ENCODE data around the gene MPO. TPM values are rescaled to one million over a fixed set of nuclear protein-coding genes. Genes with fewer than 3 reads are reported as not detected.
A peak's percentile ranks its signal among the peaks of the same experiment; 100 is the strongest.

Gene MPO
- total RNA-seq, 1 donor from 2014 or later, result 0.05 TPM

DNA sequence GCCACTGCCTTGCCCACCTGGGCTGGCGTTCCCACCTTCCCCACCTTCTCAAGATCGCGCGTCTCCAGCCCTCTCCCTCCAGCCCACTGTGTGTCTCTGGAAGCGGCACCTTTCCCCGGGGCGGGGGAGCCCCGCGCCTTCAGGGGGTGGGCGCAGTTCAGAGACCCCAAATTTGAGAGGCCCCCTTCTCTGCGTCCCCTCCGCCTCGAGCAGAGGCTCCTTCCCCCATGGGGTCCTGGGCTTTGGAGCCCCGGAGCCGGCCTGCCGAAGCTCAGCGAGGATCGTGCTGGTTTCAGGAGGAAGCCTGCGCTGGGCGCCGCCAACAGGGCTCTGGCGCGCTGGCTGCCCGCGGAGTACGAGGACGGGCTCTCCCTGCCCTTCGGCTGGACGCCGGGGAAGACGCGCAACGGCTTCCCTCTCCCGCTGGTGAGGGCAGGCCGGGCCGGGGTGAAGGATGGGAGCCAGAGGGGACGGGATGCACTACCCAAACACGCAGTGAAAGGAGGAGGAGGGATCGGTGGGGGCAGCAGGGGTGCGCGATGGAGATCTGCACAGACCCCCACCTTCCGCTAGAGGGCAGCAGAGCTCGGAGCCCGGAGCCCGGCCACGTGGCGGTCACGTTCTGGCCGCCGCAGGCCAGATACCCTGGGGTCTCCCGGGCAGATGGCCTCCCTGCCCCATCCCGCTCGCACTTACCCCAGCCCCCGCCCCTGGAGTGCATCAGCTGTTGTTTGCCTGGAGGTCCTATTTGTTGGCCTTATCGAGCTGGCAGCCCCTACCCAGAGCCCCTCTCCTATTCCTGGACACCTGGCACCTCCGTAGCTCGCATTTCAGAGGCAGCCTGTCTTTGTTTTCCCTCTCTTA is 31.2 kb downstream of the MPO start:
- Histone ChIP-seq H3K4me1 (peaks cover 10% of the 10 kb centered on the region), H3K27me3 (ENCODE audit: low read depth) (peaks cover 98% of the 10 kb centered on the region)
- intact Hi-C loops (cut with micrococcal nuclease), result no loop called here

DNA sequence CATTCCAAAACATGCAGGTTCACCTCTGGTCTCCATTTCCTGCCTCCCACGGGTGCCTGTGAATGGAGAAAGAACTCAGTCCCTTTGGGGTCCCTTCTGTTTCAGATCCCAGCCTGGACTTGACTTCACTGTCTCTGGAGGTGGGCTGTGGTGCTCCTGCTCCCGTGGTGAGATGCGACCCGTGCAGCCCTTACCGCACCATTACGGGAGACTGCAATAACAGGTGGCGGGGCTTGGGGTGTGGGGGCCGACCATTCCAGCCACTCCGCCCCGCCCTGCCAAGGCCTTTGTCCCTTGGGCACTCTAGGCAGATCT is 31.8 kb downstream of the MPO start:
- peaks cover 10% of the 10 kb centered on the region for H3K4me1 ChIP-seq
- peak overlapping the region; percentile 66 for H3K4me3 ChIP-seq
- intact Hi-C loops (cut with micrococcal nuclease), result no loop called here
- no peaks in the 10 kb centered on the region for H3K36me3 ChIP-seq
- H3K27ac ChIP-seq (replicated peaks), result no peak overlapping the region
- no peaks in the 10 kb centered on the region for H3K9me3 ChIP-seq (replicated peaks)
- H3K27me3 ChIP-seq (ENCODE audit: low read depth), result peaks cover 97% of the 10 kb centered on the region
- no peak for DNase-seq
- TF ChIP-seq, protein P1, sequence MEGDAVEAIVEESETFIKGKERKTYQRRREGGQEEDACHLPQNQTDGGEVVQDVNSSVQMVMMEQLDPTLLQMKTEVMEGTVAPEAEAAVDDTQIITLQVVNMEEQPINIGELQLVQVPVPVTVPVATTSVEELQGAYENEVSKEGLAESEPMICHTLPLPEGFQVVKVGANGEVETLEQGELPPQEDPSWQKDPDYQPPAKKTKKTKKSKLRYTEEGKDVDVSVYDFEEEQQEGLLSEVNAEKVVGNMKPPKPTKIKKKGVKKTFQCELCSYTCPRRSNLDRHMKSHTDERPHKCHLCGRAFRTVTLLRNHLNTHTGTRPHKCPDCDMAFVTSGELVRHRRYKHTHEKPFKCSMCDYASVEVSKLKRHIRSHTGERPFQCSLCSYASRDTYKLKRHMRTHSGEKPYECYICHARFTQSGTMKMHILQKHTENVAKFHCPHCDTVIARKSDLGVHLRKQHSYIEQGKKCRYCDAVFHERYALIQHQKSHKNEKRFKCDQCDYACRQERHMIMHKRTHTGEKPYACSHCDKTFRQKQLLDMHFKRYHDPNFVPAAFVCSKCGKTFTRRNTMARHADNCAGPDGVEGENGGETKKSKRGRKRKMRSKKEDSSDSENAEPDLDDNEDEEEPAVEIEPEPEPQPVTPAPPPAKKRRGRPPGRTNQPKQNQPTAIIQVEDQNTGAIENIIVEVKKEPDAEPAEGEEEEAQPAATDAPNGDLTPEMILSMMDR (IDR thresholded peaks at IDR 0.05; ENCODE audit: borderline replicate concordance), result no peak

More for the DNA sequence above, 31.2 kb downstream of the MPO start:
- no peaks in the 10 kb centered on the region for H3K36me3 ChIP-seq
- TF ChIP-seq, protein P1 (IDR thresholded peaks at IDR 0.05; ENCODE audit: borderline replicate concordance), result peak; percentile 95
- no peaks in the 10 kb centered on the region for H3K9me3 ChIP-seq (replicated peaks)
- H3K4me3 ChIP-seq, result peak overlapping the region; percentile 66
- peak; percentile 64 for DNase-seq
- no peak overlapping the region for H3K27ac ChIP-seq (replicated peaks)

DNA sequence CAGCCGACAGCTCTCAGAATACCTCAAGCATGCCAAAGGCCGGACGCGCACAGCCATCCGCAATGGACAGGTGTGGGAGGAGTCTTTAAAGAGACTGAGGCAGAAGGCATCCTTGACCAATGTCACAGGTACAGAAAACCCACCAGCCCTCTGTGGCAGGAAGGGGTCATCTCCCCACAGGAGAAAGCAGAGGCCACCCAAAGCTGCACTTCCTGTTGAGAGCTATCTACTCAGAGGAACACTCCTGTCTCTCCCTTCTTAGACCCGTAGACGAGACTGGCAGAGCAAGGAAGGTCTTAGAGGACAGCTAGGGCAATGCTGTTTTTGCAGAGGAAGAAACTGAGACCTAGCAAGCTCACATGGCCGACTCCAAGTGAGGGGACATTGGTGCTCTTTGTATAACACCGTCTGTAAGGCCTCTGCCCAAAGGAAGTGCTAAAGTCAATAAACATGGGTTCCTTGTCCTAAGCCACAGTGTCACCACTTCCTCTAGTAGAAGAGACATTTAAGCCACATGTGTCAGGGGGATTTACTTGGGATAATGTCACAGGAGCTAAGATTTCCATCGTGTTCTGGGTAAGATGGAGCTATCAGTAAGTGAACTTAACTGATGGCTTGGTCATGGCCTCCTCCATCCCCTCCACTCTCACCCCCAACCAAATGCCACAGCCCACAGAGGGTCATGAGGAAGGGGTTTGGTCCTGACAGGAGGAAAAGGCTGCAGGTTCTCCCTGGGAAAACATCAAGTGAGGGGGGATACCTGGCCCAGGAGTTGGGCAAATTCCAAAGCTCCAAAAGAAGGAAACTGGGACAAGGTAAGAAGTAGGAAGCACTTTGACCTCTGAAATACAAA is 33.0 kb downstream of the MPO start:
- peaks cover 10% of the 10 kb centered on the region for H3K4me1 ChIP-seq
- H3K27me3 ChIP-seq (ENCODE audit: low read depth), result peaks cover 97% of the 10 kb centered on the region
- intact Hi-C loops (cut with micrococcal nuclease), result no loop called here
- no peaks in the 10 kb centered on the region for H3K36me3 ChIP-seq
- no peak overlapping the region for H3K4me3 ChIP-seq
- no peak for DNase-seq
- H3K9me3 ChIP-seq (replicated peaks), result no peaks in the 10 kb centered on the region
- TF ChIP-seq, protein P1 (IDR thresholded peaks at IDR 0.05; ENCODE audit: borderline replicate concordance), result no peak
- no peak overlapping the region for H3K27ac ChIP-seq (replicated peaks)

DNA sequence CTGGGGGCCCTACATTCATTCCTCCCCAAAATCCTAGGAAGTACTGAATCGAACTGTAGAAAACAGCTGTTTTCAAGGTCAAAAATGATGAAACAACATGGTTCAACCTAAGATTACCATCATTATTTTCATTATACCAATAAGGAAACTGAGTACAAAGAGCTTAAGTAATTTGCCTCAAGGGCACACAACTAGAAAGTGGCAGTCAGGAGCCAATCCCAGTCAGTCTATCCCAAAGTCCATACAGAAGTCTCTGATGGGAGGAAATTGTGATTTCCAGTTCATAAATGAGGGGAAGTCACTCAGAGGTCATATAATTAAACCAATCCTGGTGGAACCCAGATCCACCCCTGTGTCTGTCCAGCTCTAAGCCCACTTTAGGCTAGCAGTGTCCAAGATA is 34.0 kb downstream of the MPO start:
- DNase-seq, result no peak
- peaks cover 97% of the 10 kb centered on the region for H3K27me3 ChIP-seq (ENCODE audit: low read depth)
- TF ChIP-seq, protein P1 (IDR thresholded peaks at IDR 0.05; ENCODE audit: borderline replicate concordance), result no peak
- H3K27ac ChIP-seq (replicated peaks), result no peak overlapping the region
- H3K9me3 ChIP-seq (replicated peaks), result no peaks in the 10 kb centered on the region
- peaks cover 10% of the 10 kb centered on the region for H3K4me1 ChIP-seq
- H3K4me3 ChIP-seq, result no peak overlapping the region
- no peaks in the 10 kb centered on the region for H3K36me3 ChIP-seq
- intact Hi-C loops (cut with micrococcal nuclease), result no loop called here

DNA sequence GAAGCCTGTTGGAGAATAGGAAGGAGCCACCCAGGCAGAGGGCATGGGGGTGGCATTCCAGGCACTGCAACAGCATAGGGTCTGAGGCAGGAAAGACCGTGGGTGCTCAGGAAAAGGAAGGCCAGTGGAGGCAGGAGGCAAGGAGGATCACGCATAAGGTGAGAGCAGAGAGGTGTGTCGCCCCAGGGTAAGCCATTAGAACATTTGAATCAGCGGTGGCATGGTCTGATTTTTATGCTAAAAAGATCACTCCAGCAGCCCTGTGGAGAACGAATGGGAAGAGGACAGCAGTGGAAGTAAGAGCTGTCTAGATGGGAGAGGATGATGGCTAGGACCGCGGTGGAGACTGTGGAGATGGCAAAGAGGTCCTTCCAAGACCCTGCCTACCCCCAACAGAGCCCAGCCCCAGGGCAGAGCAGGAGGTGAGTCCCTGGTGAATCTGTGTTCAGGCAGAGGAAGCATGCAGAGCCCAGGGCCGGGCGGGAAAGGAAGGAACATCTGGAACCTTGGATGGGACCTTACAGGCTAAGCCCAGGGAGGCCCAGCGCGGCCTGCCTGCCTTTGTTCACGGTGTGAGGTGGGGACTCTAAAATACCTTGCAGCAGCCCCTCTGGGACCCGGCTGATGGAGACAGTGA is 34.5 kb downstream of the MPO start:
- DNase-seq, result no peak
- Histone ChIP-seq H3K4me1 (peaks cover 10% of the 10 kb centered on the region), H3K4me3 (no peak overlapping the region), H3K27ac (replicated peaks) (no peak overlapping the region), H3K9me3 (replicated peaks) (no peaks in the 10 kb centered on the region), H3K27me3 (ENCODE audit: low read depth) (peaks cover 97% of the 10 kb centered on the region), H3K36me3 (no peaks in the 10 kb centered on the region)
- TF ChIP-seq, protein P1 (IDR thresholded peaks at IDR 0.05; ENCODE audit: borderline replicate concordance), result no peak
- intact Hi-C loops (cut with micrococcal nuclease), result no loop called here
